ENCODE measurements around the gene PPP2R3C. TPM values are rescaled to one million over a fixed set of nuclear protein-coding genes. Genes with fewer than 3 reads are reported as not detected.

Gene PPP2R3C
- total and polyA plus RNA-seq, 2 of the 13 experiments (the other 11 are each of a cell fraction or from before 2014, with no cell fraction given), result 63.4 to 102 TPM

- TF ChIP-seq ZHX2 (IDR thresholded peaks at IDR 0.05; ENCODE audit: low read depth), result peak; percentile 99
- peak; percentile 96; the same call in 1 of the 2 replicates for TF ChIP-seq ZHX2 (CRISPR knock-in tag; IDR thresholded peaks at IDR 0.05; ENCODE audit: borderline replicate concordance)
- 0 out of 2 replicates have a peak, but pooled peaks have one; percentile 4 for TF ChIP-seq CEBPG (CRISPR knock-in tag; IDR thresholded peaks at IDR 0.05)
- TF ChIP-seq, protein P1, sequence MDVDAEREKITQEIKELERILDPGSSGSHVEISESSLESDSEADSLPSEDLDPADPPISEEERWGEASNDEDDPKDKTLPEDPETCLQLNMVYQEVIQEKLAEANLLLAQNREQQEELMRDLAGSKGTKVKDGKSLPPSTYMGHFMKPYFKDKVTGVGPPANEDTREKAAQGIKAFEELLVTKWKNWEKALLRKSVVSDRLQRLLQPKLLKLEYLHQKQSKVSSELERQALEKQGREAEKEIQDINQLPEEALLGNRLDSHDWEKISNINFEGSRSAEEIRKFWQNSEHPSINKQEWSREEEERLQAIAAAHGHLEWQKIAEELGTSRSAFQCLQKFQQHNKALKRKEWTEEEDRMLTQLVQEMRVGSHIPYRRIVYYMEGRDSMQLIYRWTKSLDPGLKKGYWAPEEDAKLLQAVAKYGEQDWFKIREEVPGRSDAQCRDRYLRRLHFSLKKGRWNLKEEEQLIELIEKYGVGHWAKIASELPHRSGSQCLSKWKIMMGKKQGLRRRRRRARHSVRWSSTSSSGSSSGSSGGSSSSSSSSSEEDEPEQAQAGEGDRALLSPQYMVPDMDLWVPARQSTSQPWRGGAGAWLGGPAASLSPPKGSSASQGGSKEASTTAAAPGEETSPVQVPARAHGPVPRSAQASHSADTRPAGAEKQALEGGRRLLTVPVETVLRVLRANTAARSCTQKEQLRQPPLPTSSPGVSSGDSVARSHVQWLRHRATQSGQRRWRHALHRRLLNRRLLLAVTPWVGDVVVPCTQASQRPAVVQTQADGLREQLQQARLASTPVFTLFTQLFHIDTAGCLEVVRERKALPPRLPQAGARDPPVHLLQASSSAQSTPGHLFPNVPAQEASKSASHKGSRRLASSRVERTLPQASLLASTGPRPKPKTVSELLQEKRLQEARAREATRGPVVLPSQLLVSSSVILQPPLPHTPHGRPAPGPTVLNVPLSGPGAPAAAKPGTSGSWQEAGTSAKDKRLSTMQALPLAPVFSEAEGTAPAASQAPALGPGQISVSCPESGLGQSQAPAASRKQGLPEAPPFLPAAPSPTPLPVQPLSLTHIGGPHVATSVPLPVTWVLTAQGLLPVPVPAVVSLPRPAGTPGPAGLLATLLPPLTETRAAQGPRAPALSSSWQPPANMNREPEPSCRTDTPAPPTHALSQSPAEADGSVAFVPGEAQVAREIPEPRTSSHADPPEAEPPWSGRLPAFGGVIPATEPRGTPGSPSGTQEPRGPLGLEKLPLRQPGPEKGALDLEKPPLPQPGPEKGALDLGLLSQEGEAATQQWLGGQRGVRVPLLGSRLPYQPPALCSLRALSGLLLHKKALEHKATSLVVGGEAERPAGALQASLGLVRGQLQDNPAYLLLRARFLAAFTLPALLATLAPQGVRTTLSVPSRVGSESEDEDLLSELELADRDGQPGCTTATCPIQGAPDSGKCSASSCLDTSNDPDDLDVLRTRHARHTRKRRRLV (CRISPR knock-in tag; IDR thresholded peaks at IDR 0.05), result peak; percentile 97
- peak; percentile 99 for TF ChIP-seq HNRNPLL (IDR thresholded peaks at IDR 0.05; ENCODE audit: low read depth, low read length, poor library complexity, severe bottlenecking)
- no peak; the same call in 1 of the 2 replicates for TF ChIP-seq PRMT3 (CRISPR knock-in tag; IDR thresholded peaks at IDR 0.05; ENCODE audit: borderline replicate concordance, low read depth)
- TF ChIP-seq GPBP1L1 (CRISPR knock-in tag; IDR thresholded peaks at IDR 0.05), result no peak
- TF ChIP-seq SIX1 (CRISPR knock-in tag; IDR thresholded peaks at IDR 0.05; ENCODE audit: borderline replicate concordance), result no peak
- TF ChIP-seq KLF12 (CRISPR knock-in tag; IDR thresholded peaks at IDR 0.05; ENCODE audit: borderline replicate concordance), result peak; percentile 99
- TF ChIP-seq, protein P2, sequence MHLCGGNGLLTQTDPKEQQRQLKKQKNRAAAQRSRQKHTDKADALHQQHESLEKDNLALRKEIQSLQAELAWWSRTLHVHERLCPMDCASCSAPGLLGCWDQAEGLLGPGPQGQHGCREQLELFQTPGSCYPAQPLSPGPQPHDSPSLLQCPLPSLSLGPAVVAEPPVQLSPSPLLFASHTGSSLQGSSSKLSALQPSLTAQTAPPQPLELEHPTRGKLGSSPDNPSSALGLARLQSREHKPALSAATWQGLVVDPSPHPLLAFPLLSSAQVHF (CRISPR knock-in tag; IDR thresholded peaks at IDR 0.05), result peak; percentile 95
- TF ChIP-seq ZNF720 (CRISPR knock-in tag; IDR thresholded peaks at IDR 0.05), result peak; percentile 96
- TF ChIP-seq, protein P3, sequence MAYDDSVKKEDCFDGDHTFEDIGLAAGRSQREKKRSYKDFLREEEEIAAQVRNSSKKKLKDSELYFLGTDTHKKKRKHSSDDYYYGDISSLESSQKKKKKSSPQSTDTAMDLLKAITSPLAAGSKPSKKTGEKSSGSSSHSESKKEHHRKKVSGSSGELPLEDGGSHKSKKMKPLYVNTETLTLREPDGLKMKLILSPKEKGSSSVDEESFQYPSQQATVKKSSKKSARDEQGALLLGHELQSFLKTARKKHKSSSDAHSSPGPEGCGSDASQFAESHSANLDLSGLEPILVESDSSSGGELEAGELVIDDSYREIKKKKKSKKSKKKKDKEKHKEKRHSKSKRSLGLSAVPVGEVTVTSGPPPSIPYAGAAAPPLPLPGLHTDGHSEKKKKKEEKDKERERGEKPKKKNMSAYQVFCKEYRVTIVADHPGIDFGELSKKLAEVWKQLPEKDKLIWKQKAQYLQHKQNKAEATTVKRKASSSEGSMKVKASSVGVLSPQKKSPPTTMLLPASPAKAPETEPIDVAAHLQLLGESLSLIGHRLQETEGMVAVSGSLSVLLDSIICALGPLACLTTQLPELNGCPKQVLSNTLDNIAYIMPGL (CRISPR knock-in tag; IDR thresholded peaks at IDR 0.05; ENCODE audit: borderline replicate concordance in 1 of 2, low read depth in 1 of 2), result peak; percentile 82 to 95
These were observed at the start of gene PPP2R3C, which contains the start of gene PRORP (continued) for GRCh38 chr14:35121887-35122695.
